Ramos (cell line): ENCODE measurements around the gene RNF220.
"Not testable (repeated sequence)": the region's sequence is repeated elsewhere in the genome, so short reads cannot be mapped to it uniquely, and the experiment has no call there.

Experiments used
- in situ Hi-C: fragments of 300-500 bp; cut with MboI; formaldehyde crosslinking; loops from one replicate; pipeline ENCODE4 v1.14.3; 2022; ENCODE audit warnings: low sequenced_read_pairs; ENCODE audit not compliant: unreplicated experiment

RNF220 gene

DNA sequence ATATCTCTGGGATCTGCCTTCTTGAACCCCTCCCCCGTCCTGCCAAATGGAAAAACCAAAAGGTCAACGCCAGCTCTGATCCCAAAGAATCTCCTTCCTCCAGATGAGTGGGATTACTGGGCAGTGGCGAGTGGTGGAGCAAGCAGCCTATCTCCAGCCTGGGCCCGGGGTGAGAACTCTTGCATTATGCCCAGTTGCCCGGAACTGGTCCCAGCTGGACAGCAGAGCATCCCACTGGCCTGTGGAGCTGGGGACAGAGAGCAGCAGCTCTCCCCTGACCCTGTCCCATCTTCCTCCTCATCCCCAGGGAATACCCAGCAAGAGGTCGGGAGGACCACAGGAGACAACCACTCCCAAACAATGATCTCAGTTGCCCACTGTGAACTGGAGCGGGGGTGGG, 138.7 kb downstream of the RNF220 start:
- in situ Hi-C loops = no loop called here

DNA sequence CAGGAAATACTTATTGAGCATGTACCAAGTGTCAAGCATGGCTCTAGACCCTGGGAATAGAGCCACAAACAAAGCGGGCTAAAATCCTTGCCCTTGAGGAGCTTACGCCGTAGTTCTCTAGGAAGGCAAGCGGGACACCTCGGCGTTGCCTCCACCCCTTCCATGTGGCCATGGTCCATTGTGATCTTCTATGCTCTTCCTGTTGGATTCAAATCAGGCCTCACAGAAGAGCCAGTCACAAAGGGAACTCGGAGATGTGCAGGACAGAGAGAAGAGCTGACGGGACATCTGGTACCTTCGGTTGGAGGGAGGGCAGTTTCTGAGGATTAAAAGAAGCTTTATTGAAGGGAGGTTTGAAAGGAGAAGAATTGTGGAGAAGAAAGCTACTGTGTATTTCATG, 139.9 kb downstream of the RNF220 start:
- in situ Hi-C loops = no loop called here

DNA sequence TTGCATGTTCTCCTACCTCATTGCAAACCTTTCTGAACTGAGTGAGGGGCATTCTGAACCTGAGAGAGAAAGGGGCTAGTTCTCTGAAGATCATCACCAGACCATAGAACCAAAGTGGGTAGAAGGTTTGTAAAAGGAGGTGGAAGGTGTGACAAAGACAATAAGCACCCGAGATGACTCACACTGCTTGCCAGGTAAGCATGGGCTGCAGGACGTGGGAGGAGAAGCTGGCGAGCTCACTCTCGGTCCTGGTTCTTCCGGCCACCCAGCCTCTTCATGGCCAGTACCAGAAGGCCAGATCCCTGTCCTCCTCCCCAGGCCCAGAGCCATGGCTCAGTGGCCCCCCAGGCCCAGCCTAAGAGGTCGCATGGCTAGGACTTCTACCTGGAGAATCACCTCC, 140.9 kb downstream of the RNF220 start:
- in situ Hi-C loops = no loop called here

DNA sequence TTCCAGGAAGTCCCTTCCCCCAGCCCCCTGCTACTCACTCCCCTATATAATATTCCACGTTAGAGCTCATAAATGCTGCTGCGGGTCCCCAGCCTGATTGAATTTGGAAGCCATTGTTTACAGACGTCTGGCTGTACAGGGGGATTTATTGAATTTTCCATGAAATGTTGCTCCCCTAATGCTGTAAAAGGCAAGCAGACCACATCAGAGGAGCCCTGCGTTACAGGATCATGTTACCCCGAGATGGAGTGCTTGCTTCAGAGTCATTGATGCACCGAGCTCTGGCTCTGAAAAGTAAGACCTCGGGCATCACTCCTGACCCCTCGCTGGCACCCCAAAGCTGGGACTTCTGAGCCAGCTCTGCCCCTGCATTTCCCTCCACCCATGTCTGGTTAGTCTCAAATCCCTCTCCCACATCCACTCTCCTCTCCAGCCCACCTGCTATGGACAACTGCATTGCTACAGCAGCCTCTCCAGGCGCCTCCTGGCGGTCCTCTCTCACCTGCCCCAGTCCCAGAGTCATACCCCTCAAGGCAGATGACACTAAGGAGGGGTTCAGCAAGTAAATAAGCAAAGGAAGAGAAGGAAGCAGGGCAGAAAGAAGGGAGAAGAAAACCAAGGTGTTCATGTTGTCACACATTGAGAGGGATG, 141.5 kb downstream of the RNF220 start:
- in situ Hi-C loops = no loop called here

DNA sequence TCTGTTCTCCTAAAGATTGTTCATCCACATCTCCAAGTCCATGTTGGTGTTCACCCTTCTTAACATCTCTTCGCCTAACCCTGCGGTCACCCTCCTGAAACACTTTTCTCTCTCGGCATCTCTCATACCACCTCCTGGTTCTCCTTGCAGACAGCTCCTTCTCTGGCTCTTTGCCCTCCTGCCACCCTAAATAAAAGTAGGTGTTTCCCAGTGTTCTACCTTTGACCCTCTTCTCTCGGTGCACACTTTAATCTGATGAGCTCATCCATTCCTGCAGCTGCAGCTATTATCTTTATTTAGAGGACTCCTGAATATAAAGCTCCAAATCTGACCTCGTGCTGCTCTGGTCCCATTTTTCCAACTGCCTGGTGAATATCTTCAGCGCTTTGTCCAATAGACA, 142.3 kb downstream of the RNF220 start:
- in situ Hi-C loops = no loop called here

DNA sequence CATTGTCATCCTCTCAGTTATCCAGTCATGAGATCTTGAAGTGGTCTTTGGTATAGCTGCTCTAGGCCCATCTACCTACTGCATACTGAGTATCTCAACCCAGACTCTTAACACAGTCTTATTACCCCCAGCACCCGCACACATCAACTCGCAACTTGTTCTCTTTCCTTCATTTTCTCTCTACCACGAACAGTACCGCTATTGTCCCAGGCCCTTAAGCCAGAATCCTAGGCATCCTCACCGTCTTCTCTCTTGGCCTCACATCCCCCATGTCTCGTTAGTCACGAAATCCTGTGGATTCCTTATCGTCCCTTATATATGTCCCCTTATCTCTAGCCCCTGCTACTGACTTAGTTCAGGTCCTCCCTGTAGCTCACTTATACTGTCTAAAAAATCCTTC, 142.8 kb downstream of the RNF220 start:
- in situ Hi-C loops = no loop called here

DNA sequence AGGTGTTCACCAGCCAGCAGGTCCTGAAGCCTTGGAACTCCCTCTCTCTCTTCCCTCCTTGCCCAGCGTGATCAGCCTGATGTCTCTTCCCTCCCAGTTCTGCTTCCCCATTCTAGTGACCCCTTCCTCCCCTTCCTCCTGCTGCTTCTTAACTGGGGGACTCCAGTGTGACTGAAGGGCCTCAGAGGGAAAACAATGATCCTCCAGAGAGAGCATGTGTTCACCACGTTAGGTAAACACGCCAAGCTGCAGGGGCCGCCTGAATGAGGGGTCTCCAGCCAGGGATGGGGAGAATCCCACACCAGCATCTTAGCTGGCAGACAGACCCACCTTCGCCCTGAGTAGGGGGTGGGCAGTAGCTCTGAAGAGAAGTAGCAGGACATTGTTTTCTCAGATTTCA, 144.5 kb downstream of the RNF220 start:
- in situ Hi-C loops = no loop called here

DNA sequence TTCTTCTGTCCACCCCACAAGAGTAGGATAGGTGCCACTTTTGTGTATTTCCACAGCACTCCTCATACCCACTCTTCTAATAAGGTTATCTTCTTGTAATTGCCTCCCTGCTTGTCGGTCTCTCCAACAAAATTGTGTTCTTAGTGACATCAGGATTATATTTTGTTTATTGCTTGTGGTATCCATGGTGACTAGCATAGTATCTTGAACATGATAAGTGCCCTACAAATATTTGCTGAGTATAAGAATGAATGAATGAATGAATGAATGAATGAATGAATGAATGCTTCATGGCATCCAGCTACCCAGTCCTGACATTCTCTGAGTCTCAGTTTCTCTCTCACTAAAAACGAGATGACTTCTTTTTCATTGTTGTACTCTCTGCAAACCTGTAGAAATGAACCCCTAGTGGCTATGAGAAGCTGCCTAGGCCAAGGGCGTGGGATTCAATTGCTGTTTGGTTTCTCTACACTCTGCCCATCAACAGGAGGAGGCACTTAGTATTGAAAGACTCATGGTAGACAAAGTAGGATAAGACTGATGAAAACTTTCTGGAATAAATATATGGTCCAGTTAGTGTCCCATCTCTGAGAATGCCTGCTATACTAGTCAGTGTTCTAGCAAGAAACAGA, 148.2 kb downstream of the RNF220 start:
- in situ Hi-C loops = no loop called here

DNA sequence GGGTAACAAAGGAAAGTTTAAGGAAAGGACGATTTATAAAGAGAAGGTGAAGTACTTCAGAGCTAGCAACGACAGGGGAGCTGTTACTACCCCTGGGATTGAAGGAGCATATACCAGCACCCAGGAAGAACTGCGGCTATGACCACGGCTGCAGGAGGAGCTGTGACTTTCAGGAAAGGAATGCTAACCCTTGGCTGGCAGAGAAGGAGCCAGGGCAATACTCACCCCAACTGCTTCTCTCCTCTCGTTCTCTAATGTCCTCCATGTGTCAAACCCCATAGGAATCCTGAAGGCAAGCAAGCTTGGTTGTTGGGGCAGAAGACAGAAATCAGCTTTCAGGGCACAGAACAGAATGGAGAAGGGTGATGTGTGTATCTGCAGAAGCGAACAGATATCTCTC, 148.7 kb downstream of the RNF220 start:
- in situ Hi-C loops = no loop called here

DNA sequence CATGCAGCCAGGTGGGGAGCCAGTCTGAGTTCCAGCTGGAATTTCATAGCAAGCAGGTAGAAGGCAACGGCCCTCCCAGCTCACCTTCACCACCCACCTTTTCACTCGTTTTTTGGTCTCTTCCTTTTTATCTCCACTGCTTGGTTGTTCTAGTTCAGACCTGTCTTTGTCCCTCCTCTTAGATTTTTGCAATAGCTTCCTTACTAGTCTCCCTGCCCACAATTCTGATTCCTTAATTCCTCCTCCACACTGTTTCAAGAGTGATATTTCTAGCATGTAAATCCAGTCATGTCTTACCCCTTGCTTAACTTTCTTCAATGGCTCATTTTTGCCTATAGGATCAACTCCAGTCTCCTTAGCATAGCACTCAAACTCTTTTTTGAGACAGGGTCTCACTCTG, 149.7 kb downstream of the RNF220 start:
- in situ Hi-C loops = no loop called here

DNA sequence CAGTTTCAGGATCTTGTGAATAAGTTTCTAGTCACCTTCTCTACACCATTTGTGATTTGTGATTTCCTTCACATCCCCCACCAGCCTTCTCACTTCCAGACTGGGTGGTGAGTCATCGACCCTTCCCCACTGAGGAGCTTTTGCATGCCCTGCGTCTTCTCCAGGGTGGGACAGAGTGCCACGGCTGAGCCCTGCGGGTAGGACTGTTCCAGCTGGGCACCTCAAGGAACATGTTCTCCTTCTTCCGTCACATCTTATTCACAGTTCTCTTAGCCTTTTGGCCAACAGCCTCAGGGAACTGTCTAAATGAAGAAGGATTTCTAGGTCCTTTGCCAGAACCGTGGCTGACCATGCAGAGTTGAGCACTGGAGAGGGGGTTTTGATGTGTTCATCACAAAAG, 152.7 kb downstream of the RNF220 start:
- in situ Hi-C loops = no loop called here

DNA sequence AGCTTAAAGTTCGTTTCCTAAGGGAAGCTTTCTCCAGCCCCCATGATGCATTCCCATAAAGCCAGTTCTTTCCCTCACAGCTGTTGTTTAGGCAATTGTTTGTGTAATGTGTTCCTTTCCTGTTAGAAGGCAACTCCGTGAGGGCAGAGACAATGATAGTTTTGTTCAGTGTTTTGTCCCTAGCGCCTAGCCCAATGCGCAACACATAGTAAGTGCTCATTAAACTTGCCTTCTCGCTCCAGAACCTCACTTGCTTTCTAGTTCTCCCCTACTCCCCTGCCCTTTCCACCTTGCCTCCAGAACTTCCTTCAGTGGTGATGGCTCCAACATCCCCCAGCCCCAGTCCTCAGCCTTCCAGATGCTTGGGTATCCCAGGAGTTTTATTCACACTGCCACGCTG, 153.8 kb downstream of the RNF220 start:
- in situ Hi-C loops = no loop called here

DNA sequence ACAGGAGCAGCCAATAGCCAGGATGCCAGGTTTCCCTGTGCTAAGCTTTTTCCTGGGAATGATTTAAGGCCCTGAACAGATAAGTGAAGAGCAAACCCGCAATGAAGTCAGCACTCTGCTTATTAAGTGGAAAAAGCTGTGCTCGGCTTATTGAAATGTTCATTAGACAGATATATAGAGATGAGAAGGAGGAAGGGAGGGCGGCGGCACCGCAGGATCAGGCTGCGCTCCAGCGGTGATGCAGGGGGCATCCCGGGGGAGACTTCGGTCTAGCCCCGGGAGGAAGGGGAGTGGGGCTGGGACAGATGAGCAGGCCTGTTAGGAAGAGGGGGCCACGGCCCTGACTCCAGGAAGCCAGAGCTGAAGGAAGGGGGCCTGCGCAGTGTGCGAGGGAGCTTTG, 154.3 kb downstream of the RNF220 start:
- in situ Hi-C loops = no loop called here

DNA sequence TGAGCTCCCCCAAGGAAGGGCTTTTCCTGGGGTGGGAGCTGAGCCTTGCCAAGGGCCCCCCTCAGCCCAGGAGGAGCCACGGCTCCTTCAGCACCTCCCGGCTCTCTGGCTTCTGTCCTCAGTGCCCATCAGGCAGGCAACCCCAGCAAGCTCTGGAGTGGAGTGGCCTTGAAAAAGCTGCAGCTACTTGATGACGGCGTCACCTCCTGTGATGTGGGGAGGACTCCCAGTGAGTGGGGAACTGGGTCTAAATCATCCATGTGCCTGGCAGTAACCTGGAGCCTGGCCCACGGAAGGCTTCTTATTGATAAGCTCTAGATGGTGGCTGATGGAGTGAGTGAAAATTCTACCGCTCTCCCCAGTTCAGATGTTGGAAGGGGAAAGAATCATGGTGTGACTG, 154.9 kb downstream of the RNF220 start:
- in situ Hi-C loops = no loop called here

DNA sequence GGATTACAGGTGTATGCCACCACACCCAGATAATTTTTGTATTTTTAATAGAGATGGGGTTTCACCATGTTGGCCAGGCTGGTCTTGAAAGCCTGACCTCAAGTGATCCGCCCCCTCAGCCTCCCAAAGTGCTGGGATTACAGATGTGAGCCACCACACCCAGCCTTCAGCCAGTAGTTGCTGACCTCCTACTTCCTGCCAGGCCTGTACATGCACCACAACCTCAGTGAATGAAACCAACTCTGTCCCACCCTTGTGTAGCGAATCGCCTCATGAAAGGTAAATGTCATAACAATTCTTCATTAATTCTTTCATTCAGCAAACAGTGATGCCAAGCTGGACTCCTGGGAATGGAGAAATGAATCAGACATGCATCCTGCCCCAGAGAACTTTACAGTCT, 155.6 kb downstream of the RNF220 start:
- in situ Hi-C loops = not testable (repeated sequence)

DNA sequence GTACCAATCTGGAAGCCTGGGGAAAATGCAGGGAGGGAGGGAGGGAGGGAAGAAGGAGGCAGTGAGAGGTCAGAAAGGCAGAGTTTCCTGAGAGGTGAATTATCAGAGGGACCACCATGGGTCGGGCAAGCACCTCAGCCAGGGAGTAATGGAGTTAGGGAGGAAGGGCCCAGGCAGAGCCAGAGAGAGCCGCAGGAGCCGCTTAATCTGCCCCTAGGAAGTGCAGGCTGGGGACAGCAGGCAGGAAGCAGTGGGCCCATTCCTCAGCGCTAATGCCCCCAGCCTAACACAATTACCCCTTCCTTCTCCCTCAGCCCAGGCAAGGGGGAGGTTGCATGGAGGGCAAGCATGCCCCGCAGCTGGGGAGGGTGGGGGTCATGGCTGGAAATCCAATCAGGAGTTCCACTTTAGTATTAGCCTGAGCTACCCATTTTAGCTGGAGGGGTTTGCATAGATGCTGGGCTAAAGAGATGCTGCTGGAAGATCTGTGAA, 160.2 kb downstream of the RNF220 start:
- in situ Hi-C loops = no loop called here

DNA sequence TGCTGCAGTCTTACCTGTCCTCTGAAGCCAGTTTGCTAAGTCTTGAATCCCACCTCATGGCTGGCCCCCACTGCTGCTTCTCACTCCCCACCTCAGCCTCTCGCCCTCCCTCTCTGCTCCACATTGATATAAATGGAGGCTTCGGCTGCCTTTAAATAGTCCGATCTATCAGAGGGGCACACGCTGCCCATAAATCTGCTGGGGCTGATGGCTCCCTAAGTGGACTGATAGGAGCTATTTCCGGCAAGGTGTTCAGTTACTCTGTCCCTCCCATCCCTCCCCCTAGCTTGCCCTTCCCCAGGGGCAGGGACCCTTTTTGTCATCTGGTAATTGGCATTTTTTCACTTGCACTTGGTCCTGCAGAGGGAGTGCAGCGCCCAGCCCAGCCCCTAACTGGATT, 160.8 kb downstream of the RNF220 start:
- in situ Hi-C loops = no loop called here

DNA sequence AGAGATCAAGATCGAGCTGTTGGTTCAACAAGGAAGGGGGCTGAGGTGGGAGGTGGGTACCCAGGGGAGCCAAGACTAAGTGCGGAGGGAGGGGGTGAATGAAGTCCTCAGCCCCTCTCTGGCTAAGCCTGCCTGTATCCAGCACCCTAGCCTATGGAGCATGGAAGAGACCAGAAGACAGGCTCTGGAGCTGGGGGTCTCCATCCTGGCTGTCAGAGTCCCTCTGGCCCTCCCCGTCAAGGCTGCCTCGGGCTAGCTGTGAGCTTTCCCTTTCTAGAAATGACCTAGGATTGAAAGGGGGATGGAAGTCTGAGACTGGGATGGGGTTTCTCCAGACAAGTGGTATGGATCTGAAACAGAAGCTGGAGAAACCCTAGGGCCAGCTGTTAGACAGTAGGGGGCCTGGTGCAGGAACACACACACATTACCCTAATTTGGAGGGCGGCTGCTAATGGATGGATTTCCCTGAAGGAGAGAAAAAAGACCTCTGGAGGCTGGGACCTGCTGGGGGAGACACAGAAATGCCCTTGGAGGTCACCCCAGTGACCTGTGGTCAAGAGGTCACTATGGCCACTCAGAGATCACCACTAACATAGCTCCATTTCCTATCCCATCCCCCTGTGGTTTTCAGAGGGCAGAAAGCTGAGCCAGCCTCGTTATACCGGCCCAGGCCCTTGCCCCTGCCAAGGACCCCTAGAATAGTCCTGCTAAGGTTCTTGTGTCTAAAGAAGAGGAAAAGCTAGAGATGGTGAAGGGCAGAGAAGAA, 161.4 kb downstream of the RNF220 start:
- in situ Hi-C loops = no loop called here

DNA sequence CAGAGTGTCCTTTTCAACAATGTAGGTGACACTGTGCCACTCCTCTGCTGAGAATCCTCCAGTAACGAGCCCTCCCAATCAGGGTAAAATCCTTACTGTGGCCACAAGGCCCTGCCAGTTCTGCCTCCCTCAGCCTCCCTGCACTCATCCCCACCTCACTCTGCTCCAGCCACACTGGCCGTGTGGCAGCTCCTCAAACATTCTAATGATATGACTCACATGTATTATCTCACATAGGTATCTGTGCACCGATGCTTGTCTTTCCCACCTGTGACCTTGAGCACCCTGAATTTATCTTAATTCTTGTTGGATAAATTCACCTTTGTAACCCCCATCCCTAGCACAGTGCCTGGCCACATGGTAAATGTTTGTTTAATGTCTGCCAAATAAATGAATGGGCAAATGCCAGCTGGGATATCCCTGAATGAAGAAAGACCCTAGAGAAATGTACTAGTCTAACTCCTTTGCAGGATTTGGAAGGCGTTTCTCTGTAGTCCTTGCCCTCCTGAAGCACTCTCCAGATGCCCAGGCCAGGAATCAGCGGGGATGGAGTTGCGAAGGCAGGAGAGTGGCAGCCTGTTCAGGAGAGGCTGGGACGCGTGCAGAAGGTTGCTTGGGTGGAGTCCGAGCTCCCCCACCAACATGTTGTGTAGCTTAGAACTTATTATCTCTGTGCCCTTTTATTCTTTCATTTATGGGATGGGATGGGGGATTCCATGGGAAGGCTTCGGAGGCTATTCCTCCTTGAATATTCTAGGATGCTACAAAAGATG, 163.3 kb downstream of the RNF220 start:
- in situ Hi-C loops = no loop called here

DNA sequence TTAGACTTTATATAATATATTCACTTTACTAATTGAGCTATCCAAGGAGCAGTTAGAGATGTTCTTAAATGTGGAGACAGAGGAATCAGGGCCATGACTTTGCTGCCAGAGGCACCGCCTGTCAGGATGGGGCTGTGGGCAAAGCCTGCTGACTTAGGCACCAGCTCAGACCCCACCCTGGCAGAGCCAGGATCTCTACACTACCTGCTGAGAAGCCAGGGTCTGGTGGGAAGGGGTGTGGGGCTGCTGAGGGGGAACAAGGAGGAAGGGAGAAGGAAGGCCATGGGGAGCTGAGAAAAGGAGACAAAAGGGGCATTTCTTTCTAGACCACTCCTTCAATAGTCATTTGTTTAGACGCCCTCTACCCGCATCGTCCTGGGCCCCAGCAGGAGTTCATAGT, 164.4 kb downstream of the RNF220 start:
- in situ Hi-C loops = no loop called here
